Motor neuron (in vitro differentiated cells): ENCODE results near the gene IYD. TPM values are rescaled to one million over a fixed set of nuclear protein-coding genes. Genes with fewer than 3 reads are reported as not detected.
A peak's percentile ranks its signal among the peaks of the same experiment; 100 is the strongest.

Source experiments
- ATAC-seq, 8 experiments: fragments of 200-7000 bp; cut with Tn5 transposase; replicated peaks in 6 of 8; 2 replicates each; pipeline ENCODE4 v1.8.0; 2021; ENCODE audit warnings: mild to moderate bottlenecking in 8 of 8, moderate library complexity in 8 of 8
- H3K27ac ChIP-seq, 2 donors: fragments of 250-450 bp; sonication (Bioruptor Pico); 2 replicates each; pipeline ENCODE4 v1.9.0; 2021; ENCODE audit warnings: antibody characterized with exemption in 2 of 2, mild to moderate bottlenecking in 2 of 2, moderate library complexity in 1 of 2
- H3K4me1 ChIP-seq, 2 donors: fragments of 250-450 bp; sonication (Bioruptor Pico); replicated peaks in 1 of 2; 2 replicates each; pipeline ENCODE4 v1.6.1; 2021; ENCODE audit warnings: antibody characterized with exemption in 2 of 2, mild to moderate bottlenecking in 2 of 2, moderate library complexity in 1 of 2
- H3K4me3 ChIP-seq, 5 donors: fragments of 250-450 bp; sonication (Bioruptor Pico); 2 replicates each; pipeline ENCODE4 v1.9.0; 2021; ENCODE audit warnings: antibody characterized with exemption in 5 of 5, mild to moderate bottlenecking in 5 of 5, moderate library complexity in 4 of 5
- WGBS, 10 experiments: fragments of 450-650 bp; shearing (Covaris generic); methylation state at CpG; one replicate each; pipeline ENCODE4 v1.0.0; 2022; 5-methylcytosine and 5-hydroxymethylcytosine counted together
- in situ Hi-C, 9 experiments: fragments of 400-800 bp; cut with MboI; loops; one replicate each; pipeline ENCODE4 v1.15.0; 2021; ENCODE audit warnings: low sequenced_read_pairs in 9 of 9, low pct_unique_long_range_greater_than_20kb in 2 of 9; ENCODE audit not compliant: unreplicated experiment in 9 of 9
- total RNA-seq, 8 experiments: library from RNA; unstranded; fragments of 300-600 nt; gene quantifications; 2 replicates each; pipeline versions ENCODE4 v1.2.3 to v1.2.4, GENCODE V29; 2022

The IYD gene
- total RNA-seq, 8 experiments from 2014 or later, result under 0.01 to 0.38 (median 0.14) TPM

DNA sequence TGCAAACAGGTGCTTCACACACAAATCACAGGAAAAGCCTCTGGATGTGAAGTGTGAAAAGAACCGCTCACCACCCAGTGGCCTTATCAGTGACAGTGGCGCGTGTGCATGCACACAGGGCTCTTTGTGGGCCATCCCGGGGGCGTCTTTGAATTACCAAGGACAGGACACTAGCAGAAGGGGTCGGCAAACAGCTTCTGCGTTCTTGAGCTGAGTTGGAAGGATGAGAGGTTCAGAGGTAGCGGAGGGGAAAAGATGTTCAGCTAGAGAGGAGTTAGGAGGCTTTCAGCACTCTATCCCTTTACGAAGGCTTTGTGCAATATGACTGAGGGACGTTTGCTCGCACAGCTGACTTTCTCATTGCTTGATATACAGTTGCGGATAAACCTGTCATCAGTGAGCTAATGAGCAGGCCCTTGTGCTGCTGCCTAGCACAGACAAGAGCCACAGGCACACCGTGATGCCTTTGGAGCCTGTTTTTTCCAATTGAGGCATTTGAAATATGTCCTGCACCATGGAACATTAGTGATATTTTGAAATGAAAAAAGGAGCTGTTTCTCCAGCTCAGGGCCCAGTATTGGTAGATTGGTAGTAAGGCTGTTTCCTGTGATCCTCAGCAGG, 83.1 kb downstream of the IYD start:
- Histone ChIP-seq H3K4me3 (no peak overlapping the region), H3K4me1 (peaks cover 20 to 23% of the 10 kb centered on the region in 2 donors), H3K27ac (no peak overlapping the region)
- WGBS, 10 experiments, result 49 to 100% (median 83%) methylated on average over 2 to 6 of the region's 13 CpGs; no CpG with 5 or more reads in 5 of the 10 experiments
- in situ Hi-C loops, result no loop called here
- peak in 5 of 8 experiments; percentile 78 to 92 (median 80) for ATAC-seq

DNA sequence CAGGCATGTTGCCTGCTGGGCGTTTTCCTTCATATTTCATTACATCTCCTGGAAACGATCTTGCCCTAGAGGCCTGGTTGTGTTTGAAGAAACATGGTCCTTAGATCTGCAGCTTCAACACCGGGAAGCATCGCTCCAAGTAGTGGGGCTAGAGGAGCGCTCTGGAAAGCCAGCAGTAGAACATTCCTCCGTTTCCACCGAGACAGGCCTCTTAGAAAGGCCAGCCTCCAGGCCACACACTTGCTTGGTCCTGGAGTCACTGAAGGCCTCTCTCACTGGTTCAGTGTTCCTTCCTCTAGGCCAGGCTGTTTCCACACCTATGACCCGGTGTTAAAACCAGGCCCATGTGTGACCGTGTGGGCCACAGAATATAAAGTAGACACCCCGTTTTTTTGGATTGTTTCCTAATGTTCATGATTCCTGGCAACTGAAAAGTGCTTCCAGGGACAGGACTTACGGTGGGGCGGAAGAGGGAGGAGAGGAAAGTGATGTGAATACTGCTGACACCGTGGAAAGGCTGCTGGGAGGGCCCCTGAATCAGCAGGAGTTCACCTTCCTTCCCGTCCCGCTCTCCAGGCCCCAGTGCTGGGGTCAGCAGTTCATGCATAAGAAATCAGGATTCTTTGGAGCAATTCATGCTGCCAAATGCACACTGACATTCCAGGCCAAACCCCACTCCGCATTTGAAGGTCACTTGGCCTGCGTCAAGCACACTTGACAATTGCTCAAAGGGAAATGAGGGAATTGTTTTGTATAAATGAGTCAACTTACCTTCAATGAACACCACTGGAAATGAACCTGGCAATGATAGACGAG, 83.8 kb downstream of the IYD start:
- no peak overlapping the region for H3K27ac ChIP-seq
- no peak overlapping the region for H3K4me3 ChIP-seq
- ATAC-seq, result peak; percentile 31 to 88 (median 60)
- in situ Hi-C loops, result no loop called here
- H3K4me1 ChIP-seq, result peaks cover 20 to 23% of the 10 kb centered on the region in 2 donors
- 5 to 69% (median 43%) methylated on average over 1 to 17 of the region's 18 CpGs for WGBS, 10 experiments

DNA sequence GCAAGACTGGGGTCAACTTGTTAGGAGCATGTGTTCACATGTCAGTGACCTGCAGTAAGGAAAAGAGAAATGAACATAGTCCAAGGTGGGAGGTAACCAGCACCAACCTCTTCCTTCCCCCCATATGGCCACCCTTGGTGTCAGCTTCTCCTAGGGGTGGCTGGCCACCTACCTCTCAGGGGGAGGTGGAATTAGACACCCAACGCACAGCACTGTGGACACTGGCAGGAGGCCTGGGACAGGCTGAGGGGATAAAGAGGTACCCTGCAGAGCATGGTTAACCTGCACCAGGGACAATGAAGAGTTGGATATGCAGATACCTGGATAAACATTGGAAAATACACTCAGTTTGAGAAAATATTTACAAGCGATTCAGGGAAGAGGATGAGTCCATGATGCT, 84.5 kb downstream of the IYD start:
- in situ Hi-C loops, result no loop called here
- ATAC-seq, result no peak
- WGBS, 10 experiments, result 90 to 100% (median 92%) methylated on average over 1 to 2 of the region's 2 CpGs; no CpG with 5 or more reads in 7 of the 10 experiments
- Histone ChIP-seq H3K4me1 (peaks cover 20 to 23% of the 10 kb centered on the region in 2 donors), H3K27ac (no peak overlapping the region), H3K4me3 (no peak overlapping the region)

Other genes starting within 250 kb of the IYD start
- 10 to 100 TPM in 6 of 8 experiments, 1 to 10 TPM in 2; 6.5 to 66.6 (median 13.8) TPM for gene PPP1R14C, start 226.0 kb upstream of the IYD start, total RNA-seq
- gene PLEKHG1, start 230.9 kb downstream of the IYD start, total RNA-seq, result 10 to 100 TPM in 5 of 8 experiments, 1 to 10 TPM in 3; 7.8 to 48.8 (median 11.3) TPM